Endothelial cell (in vitro differentiated cells): ENCODE results near the gene PHLDB2. TPM values are rescaled to one million over a fixed set of nuclear protein-coding genes. Genes with fewer than 3 reads are reported as not detected.

Source experiments
- DNase-seq: peaks from one replicate; pipeline ENCODE4 v3.0.0; 2021; ENCODE audit warnings: low spot score
- H3K27ac Mint-ChIP-seq: one replicate; pipeline ENCODE4 v1.8.0; 2021; ENCODE audit warnings: mixed read lengths, inconsistent platforms; ENCODE audit not compliant: unreplicated experiment
- H3K27me3 Mint-ChIP-seq: one replicate; pipeline ENCODE4 v1.8.0; 2021; ENCODE audit warnings: mild to moderate bottlenecking, moderate library complexity, mixed read lengths, inconsistent platforms; ENCODE audit not compliant: unreplicated experiment
- H3K36me3 Mint-ChIP-seq: one replicate; pipeline ENCODE4 v1.8.0; 2021; ENCODE audit warnings: mild to moderate bottlenecking, low read depth, mixed read lengths, inconsistent platforms; ENCODE audit not compliant: unreplicated experiment
- H3K4me1 Mint-ChIP-seq: one replicate; pipeline ENCODE4 v1.8.0; 2021; ENCODE audit warnings: mild to moderate bottlenecking, mixed read lengths, inconsistent platforms; ENCODE audit not compliant: unreplicated experiment
- H3K4me3 Mint-ChIP-seq: one replicate; pipeline ENCODE4 v1.8.0; 2021; ENCODE audit warnings: mild to moderate bottlenecking, mixed read lengths, inconsistent platforms; ENCODE audit not compliant: unreplicated experiment
- H3K9me3 Mint-ChIP-seq: one replicate; pipeline ENCODE4 v1.8.0; 2021; ENCODE audit warnings: mixed read lengths, inconsistent platforms; ENCODE audit not compliant: unreplicated experiment
- total RNA-seq: library from RNA; stranded (reverse); fragmentation: NEBNext Ultra II Directional; extraction: Animal tissue kit (Norgen Biotek cat#: 25700); gene quantifications from one replicate; pipeline ENCODE4 v1.2.1, GENCODE V29; 2021; ENCODE audit not compliant: unreplicated experiment
- TF ChIP-seq, protein P1 (sequence below): fragments of 200-600 bp; sonication (generic); IDR thresholded peaks from one replicate; pipeline ENCODE4 v1.5.0; 2021; ENCODE audit warnings: antibody characterized with exemption; ENCODE audit not compliant: unreplicated experiment

Gene PHLDB2
- total RNA-seq, 1 donor from 2014 or later = 47.8 TPM

DNA sequence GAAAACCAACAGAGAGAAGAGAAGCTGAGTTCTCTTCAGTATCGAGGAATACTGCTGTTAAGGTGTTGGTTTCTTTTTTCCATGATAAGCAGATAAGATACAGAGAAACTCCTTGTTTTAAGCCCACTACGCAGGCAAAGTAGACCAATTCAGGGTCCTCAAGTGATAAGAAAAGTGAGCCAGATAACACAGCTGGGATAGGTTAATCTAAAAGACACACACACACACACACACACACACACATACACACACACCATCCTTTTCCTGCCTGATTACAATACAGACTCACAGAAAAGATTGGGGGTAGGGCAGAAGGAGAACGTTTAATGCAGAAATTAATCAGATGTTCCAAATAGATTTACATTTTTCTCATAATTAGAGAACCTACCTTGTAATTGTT lies 6.5 kb upstream of the PHLDB2 start:
- H3K9me3 Mint-ChIP-seq = no peaks in the 10 kb centered on the region
- H3K27me3 Mint-ChIP-seq = peaks cover 7% of the 10 kb centered on the region
- H3K4me1 Mint-ChIP-seq = peaks cover 41% of the 10 kb centered on the region
- H3K27ac Mint-ChIP-seq = peak overlapping the region; percentile 99
- TF ChIP-seq, protein P1, sequence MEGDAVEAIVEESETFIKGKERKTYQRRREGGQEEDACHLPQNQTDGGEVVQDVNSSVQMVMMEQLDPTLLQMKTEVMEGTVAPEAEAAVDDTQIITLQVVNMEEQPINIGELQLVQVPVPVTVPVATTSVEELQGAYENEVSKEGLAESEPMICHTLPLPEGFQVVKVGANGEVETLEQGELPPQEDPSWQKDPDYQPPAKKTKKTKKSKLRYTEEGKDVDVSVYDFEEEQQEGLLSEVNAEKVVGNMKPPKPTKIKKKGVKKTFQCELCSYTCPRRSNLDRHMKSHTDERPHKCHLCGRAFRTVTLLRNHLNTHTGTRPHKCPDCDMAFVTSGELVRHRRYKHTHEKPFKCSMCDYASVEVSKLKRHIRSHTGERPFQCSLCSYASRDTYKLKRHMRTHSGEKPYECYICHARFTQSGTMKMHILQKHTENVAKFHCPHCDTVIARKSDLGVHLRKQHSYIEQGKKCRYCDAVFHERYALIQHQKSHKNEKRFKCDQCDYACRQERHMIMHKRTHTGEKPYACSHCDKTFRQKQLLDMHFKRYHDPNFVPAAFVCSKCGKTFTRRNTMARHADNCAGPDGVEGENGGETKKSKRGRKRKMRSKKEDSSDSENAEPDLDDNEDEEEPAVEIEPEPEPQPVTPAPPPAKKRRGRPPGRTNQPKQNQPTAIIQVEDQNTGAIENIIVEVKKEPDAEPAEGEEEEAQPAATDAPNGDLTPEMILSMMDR = no peak
- H3K4me3 Mint-ChIP-seq = no peak overlapping the region
- H3K36me3 Mint-ChIP-seq = no peaks in the 10 kb centered on the region
- DNase-seq = peak; percentile 31

DNA sequence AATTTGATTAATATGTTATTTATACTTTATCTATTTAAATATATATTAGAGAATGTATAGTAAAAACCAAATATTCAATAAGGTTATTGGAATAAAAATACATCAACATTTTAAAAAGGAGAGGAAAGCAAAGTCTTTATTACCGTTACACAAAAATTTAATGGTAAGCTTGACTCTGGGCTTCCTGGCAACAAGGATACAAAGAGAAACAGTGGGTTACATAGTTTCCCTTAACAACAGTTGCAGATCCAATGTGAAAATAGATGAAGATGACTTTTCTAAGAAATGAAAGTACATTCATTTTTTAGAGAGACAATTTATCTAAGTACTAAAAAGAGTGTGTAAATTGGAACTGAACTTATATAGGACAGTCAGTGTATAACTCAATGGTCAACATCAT lies 6.0 kb upstream of the PHLDB2 start:
- H3K27ac Mint-ChIP-seq = peak overlapping the region; percentile 95
- DNase-seq = no peak
- TF ChIP-seq, protein P1 = no peak
- H3K9me3 Mint-ChIP-seq = no peaks in the 10 kb centered on the region
- H3K4me3 Mint-ChIP-seq = no peak overlapping the region
- peaks cover 39% of the 10 kb centered on the region for H3K4me1 Mint-ChIP-seq
- peaks cover 7% of the 10 kb centered on the region for H3K27me3 Mint-ChIP-seq
- H3K36me3 Mint-ChIP-seq = no peaks in the 10 kb centered on the region

DNA sequence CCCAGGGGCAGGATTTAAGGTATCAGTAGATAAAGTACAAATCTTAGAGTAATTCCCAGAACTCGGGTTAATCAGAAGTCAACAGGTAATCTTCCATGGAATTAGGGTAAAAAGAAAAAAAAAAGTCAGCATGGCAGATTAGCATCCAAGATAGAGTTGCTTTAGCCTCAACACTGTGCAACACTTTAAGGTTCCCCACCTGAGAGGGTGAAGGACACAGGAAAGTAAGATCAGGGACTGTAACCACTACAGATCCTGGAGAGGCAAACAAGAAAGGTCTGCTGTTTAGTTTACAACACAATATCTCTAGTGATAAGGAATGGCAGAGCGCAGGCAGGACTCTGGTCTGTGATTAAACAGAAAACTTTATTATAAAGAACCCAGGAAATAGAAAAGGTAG lies 4.1 kb upstream of the PHLDB2 start:
- Mint-ChIP-seq H3K9me3 (no peaks in the 10 kb centered on the region), H3K4me1 (peaks cover 42% of the 10 kb centered on the region), H3K36me3 (no peaks in the 10 kb centered on the region), H3K4me3 (no peak overlapping the region), H3K27ac (peak overlapping the region; percentile 50), H3K27me3 (peaks cover 6% of the 10 kb centered on the region)
- DNase-seq = no peak
- TF ChIP-seq, protein P1 = no peak

DNA sequence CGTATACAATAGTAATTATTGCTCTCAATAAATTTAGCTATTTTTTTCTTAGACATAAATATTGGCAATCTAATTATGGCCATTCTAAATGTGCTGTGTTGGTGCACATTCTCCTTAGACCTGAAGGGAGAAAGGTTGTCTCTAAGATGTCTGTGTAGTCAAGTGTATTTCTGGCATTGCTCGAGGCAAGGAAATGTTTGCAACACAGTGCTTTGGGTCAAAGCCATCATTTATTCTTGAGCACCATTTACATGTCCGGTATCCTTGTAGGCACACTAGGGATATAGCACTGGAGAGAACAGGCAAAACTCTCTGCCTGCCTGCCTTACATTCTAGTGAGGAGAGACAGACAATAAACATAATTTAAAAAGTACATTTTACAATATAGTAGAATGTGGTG lies 2.6 kb upstream of the PHLDB2 start:
- TF ChIP-seq, protein P1 = no peak
- Mint-ChIP-seq H3K27ac (no peak overlapping the region), H3K9me3 (no peaks in the 10 kb centered on the region), H3K36me3 (no peaks in the 10 kb centered on the region), H3K4me1 (peaks cover 47% of the 10 kb centered on the region), H3K27me3 (peaks cover 6% of the 10 kb centered on the region), H3K4me3 (no peak overlapping the region)
- DNase-seq = no peak

DNA sequence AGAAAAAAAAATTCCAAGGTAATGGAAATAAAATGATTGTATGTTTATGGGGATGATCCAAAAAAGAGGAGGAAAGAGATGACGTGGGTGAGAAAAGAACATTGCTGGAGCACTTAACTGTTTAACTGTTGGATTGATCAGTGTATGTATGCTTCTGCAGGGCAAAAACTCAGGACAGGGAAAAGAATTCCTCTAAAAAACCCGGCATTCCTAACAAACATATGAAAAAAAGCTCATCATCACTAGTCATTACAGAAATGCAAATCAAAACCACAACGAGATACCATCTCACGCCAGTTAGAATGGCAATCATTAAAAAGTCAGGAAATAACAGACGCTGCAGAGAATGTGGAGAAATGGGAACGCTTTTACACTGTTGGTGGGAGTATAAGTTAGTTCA lies 1.6 kb upstream of the PHLDB2 start:
- peaks cover 48% of the 10 kb centered on the region for H3K4me1 Mint-ChIP-seq

More for the DNA sequence above, 1.6 kb upstream of the PHLDB2 start:
- Mint-ChIP-seq H3K4me3 (peak overlapping the region; percentile 49), H3K36me3 (no peaks in the 10 kb centered on the region), H3K27ac (peak overlapping the region; percentile 80), H3K9me3 (no peaks in the 10 kb centered on the region), H3K27me3 (peaks cover 3% of the 10 kb centered on the region)
- TF ChIP-seq, protein P1 = no peak
- no peak for DNase-seq
